ENCODE measurements around the gene OR52B6. TPM values are rescaled to one million over a fixed set of nuclear protein-coding genes. Genes with fewer than 3 reads are reported as not detected.

The OR52B6 gene, protein sequence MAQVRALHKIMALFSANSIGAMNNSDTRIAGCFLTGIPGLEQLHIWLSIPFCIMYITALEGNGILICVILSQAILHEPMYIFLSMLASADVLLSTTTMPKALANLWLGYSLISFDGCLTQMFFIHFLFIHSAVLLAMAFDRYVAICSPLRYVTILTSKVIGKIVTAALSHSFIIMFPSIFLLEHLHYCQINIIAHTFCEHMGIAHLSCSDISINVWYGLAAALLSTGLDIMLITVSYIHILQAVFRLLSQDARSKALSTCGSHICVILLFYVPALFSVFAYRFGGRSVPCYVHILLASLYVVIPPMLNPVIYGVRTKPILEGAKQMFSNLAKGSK
- polyA plus RNA-seq (not detected in 2 replicates), polyA minus RNA-seq (not detected in 2 replicates)

DNA sequence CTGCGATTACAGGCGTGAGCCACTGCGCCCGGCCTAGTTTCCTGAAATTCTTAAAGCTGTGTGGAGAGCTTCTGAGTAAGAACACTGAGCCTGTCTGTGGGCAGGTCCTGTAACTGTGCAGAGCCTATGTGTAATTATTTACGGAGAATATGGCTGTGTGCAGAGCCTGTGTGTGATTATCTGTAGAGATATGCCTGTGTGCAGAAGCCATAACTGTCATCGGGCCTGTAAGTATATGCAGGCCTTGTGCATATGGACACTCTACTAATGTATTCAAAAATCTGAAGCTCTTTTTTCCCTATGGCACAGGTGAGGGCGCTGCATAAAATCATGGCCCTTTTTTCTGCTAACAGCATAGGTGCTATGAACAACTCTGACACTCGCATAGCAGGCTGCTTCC is at the start of gene OR52B6:
Gene OR52B6 (plus strand): TSS at position 301 of the 400 bp plus-strand sequence. CDS start 0 bp downstream, at position 301.
- Histone ChIP-seq H3K79me2 (replicated peaks; ENCODE audit: insufficient read depth, low read length) (no peaks in the 10 kb centered on the region), H4K20me1 (ENCODE audit: insufficient read depth) (no peaks in the 10 kb centered on the region), H3K9me3 (ENCODE audit: low read length) (no peaks in the 10 kb centered on the region), H2AFZ (ENCODE audit: low read depth, low read length) (no peak within 1 kb of the TSS), H3F3A (ENCODE audit: insufficient read depth, low read length, poor library complexity, severe bottlenecking) (no peaks in the 10 kb centered on the region), H3K4me3 (ENCODE audit: low read length) (no peak within 1 kb of the TSS), H3K9ac (ENCODE audit: low read length) (no peak within 1 kb of the TSS), H3K27ac (ENCODE audit: low read length) (no peak within 1 kb of the TSS), H3K36me3 (ENCODE audit: insufficient read depth, low read length) (no peaks in the 10 kb centered on the region), H3K27me3 (ENCODE audit: insufficient read depth, low read depth, low read length) (no peaks in the 10 kb centered on the region), H3K9me2 (ENCODE audit: insufficient read depth, low read length) (no peaks in the 10 kb centered on the region), H3K4me2 (ENCODE audit: low read length) (no peak within 1 kb of the TSS)
- no peak for TF ChIP-seq EZH2 (IDR thresholded peaks at IDR 0.05; ENCODE audit: borderline replicate concordance, insufficient read depth, low read length, poor library complexity, severe bottlenecking)
- TF ChIP-seq SMC3 (conservative IDR thresholded peaks at IDR 0.05; ENCODE audit: poor library complexity) = no peak
- TF ChIP-seq POLR2AphosphoS5 (IDR thresholded peaks at IDR 0.05) = no peak
- TF ChIP-seq, protein P1, sequence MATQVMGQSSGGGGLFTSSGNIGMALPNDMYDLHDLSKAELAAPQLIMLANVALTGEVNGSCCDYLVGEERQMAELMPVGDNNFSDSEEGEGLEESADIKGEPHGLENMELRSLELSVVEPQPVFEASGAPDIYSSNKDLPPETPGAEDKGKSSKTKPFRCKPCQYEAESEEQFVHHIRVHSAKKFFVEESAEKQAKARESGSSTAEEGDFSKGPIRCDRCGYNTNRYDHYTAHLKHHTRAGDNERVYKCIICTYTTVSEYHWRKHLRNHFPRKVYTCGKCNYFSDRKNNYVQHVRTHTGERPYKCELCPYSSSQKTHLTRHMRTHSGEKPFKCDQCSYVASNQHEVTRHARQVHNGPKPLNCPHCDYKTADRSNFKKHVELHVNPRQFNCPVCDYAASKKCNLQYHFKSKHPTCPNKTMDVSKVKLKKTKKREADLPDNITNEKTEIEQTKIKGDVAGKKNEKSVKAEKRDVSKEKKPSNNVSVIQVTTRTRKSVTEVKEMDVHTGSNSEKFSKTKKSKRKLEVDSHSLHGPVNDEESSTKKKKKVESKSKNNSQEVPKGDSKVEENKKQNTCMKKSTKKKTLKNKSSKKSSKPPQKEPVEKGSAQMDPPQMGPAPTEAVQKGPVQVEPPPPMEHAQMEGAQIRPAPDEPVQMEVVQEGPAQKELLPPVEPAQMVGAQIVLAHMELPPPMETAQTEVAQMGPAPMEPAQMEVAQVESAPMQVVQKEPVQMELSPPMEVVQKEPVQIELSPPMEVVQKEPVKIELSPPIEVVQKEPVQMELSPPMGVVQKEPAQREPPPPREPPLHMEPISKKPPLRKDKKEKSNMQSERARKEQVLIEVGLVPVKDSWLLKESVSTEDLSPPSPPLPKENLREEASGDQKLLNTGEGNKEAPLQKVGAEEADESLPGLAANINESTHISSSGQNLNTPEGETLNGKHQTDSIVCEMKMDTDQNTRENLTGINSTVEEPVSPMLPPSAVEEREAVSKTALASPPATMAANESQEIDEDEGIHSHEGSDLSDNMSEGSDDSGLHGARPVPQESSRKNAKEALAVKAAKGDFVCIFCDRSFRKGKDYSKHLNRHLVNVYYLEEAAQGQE (IDR thresholded peaks at IDR 0.05; ENCODE audit: borderline replicate concordance) = no peak
- TF ChIP-seq EP300 (conservative IDR thresholded peaks at IDR 0.05; ENCODE audit: poor library complexity, severe bottlenecking) = no peak
- TF ChIP-seq TAF1 (IDR thresholded peaks at IDR 0.05; ENCODE audit: low read depth) = no peak
- TF ChIP-seq RAD21 (conservative IDR thresholded peaks at IDR 0.05) = no peak
- TF ChIP-seq, protein P2, sequence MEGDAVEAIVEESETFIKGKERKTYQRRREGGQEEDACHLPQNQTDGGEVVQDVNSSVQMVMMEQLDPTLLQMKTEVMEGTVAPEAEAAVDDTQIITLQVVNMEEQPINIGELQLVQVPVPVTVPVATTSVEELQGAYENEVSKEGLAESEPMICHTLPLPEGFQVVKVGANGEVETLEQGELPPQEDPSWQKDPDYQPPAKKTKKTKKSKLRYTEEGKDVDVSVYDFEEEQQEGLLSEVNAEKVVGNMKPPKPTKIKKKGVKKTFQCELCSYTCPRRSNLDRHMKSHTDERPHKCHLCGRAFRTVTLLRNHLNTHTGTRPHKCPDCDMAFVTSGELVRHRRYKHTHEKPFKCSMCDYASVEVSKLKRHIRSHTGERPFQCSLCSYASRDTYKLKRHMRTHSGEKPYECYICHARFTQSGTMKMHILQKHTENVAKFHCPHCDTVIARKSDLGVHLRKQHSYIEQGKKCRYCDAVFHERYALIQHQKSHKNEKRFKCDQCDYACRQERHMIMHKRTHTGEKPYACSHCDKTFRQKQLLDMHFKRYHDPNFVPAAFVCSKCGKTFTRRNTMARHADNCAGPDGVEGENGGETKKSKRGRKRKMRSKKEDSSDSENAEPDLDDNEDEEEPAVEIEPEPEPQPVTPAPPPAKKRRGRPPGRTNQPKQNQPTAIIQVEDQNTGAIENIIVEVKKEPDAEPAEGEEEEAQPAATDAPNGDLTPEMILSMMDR (IDR thresholded peaks at IDR 0.05; ENCODE audit: poor library complexity, severe bottlenecking) = no peak
- no peak for TF ChIP-seq MXI1 (conservative IDR thresholded peaks at IDR 0.05; ENCODE audit: poor library complexity, severe bottlenecking)

DNA sequence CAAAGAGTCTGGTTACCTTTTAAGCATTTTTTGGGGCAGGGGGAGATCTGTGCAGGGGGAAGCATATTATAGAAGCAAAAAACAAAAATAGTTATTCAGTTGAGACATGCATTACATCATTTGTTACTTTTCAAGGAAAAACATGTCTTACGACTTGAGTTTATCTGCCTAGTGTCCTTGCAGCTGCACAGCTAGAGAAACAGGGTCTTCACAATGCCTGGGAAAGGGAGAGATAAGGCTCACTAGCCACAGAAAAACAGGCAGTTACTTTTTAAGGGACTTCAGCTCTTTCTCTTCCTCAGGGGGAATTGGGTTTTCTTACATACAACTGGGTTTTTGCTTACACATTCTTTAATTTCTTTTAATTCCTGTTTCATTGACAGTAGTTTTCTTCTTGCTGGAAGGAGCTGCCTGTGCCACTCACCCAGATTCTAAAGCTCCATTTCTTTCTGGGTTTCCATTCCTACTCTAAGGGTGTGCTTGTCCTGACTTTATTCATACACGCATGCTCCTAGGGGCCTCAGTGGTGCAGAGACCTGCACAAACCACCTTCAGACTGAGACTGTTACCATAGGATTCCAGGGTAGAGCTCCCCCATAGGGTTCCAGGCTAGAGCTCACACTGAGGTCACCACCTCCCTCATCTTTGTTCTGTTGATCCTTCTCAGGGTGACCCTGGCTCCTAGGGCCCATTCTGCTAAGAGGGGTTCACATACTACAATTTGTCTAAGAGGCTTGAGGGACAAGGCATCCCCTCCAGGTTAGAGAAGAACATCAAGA is 49.4 kb upstream of the OR52B6 start:
- Histone ChIP-seq H3K79me2 (replicated peaks; ENCODE audit: insufficient read depth, low read length) (no peaks in the 10 kb centered on the region), H2AFZ (ENCODE audit: low read depth, low read length) (no peak overlapping the region), H3F3A (ENCODE audit: insufficient read depth, low read length, poor library complexity, severe bottlenecking) (no peaks in the 10 kb centered on the region), H3K9me3 (ENCODE audit: low read length) (no peaks in the 10 kb centered on the region), H3K4me2 (ENCODE audit: low read length) (no peak overlapping the region), H3K4me3 (ENCODE audit: low read length) (no peak overlapping the region), H3K36me3 (ENCODE audit: insufficient read depth, low read length) (no peaks in the 10 kb centered on the region), H3K27ac (ENCODE audit: low read length) (no peak overlapping the region), H3K27me3 (ENCODE audit: insufficient read depth, low read depth, low read length) (no peaks in the 10 kb centered on the region), H4K20me1 (ENCODE audit: insufficient read depth) (no peaks in the 10 kb centered on the region), H3K9ac (ENCODE audit: low read length) (no peak overlapping the region), H3K9me2 (ENCODE audit: insufficient read depth, low read length) (no peaks in the 10 kb centered on the region)
- TF ChIP-seq MXI1 (conservative IDR thresholded peaks at IDR 0.05; ENCODE audit: poor library complexity, severe bottlenecking) = no peak
- TF ChIP-seq, protein P2 (IDR thresholded peaks at IDR 0.05; ENCODE audit: poor library complexity, severe bottlenecking) = no peak
- TF ChIP-seq, protein P1 (IDR thresholded peaks at IDR 0.05; ENCODE audit: borderline replicate concordance) = no peak
